Measurements from ENCODE around the gene DNAJC21.

GRCh38 chr5:35001842-35002241 lies 72.5 kb downstream of the DNAJC21 start:
- TF ChIP-seq CTCF (IDR thresholded peaks at IDR 0.05 in 8 of 11, conservative IDR thresholded peaks at IDR 0.05 in 3 of 11): no peak
- no peak for TF ChIP-seq POLR2A (IDR thresholded peaks at IDR 0.05)
- no peak for TF ChIP-seq POLR2AphosphoS5 (IDR thresholded peaks at IDR 0.05)
